ENCODE measurements around the gene TM4SF18.

TM4SF18 gene

GRCh38 chr3:149296972-149297371 is 36.5 kb downstream of the TM4SF18 start:
- no peak for DNase-seq
- H3K4me3 Mint-ChIP-seq = no peak overlapping the region
- no peak for ATAC-seq
- no peaks in the 10 kb centered on the region for H3K9me3 Mint-ChIP-seq
- H3K4me1 Mint-ChIP-seq = peaks cover 7% of the 10 kb centered on the region
- H3K27me3 Mint-ChIP-seq = peaks cover 14% of the 10 kb centered on the region
- no peaks in the 10 kb centered on the region for H3K36me3 Mint-ChIP-seq (ENCODE audit: low read depth)
- no peak overlapping the region for H3K27ac Mint-ChIP-seq

- H3K4me1 Mint-ChIP-seq = no peaks in the 10 kb centered on the region
- peaks cover 5% of the 10 kb centered on the region for H3K27me3 Mint-ChIP-seq
- ATAC-seq = no peak
- no peak for DNase-seq
- no peaks in the 10 kb centered on the region for H3K36me3 Mint-ChIP-seq (ENCODE audit: low read depth)
- no peak overlapping the region for H3K27ac Mint-ChIP-seq
- no peak overlapping the region for H3K4me3 Mint-ChIP-seq
- H3K9me3 Mint-ChIP-seq = no peaks in the 10 kb centered on the region
Observed at GRCh38 chr3:149292666-149293065, 40.8 kb downstream of the TM4SF18 start.

- Mint-ChIP-seq H3K9me3 (no peaks in the 10 kb centered on the region), H3K4me1 (no peaks in the 10 kb centered on the region), H3K36me3 (ENCODE audit: low read depth) (no peaks in the 10 kb centered on the region), H3K4me3 (no peak overlapping the region), H3K27ac (no peak overlapping the region), H3K27me3 (peaks cover 5% of the 10 kb centered on the region)
- ATAC-seq (no peak), DNase-seq (no peak)
Observed at GRCh38 chr3:149291178-149291577, 42.3 kb downstream of the TM4SF18 start.

- Mint-ChIP-seq H3K27me3 (no peaks in the 10 kb centered on the region), H3K4me1 (no peaks in the 10 kb centered on the region), H3K36me3 (ENCODE audit: low read depth) (no peaks in the 10 kb centered on the region), H3K4me3 (no peak overlapping the region), H3K9me3 (no peaks in the 10 kb centered on the region), H3K27ac (no peak overlapping the region)
- DNase-seq (no peak), ATAC-seq (no peak)
Observed at GRCh38 chr3:149288655-149289054, 44.8 kb downstream of the TM4SF18 start.

GRCh38 chr3:149284034-149284433 is 49.4 kb downstream of the TM4SF18 start:
- DNase-seq = no peak
- Mint-ChIP-seq H3K36me3 (ENCODE audit: low read depth) (no peaks in the 10 kb centered on the region), H3K9me3 (no peaks in the 10 kb centered on the region), H3K4me1 (no peaks in the 10 kb centered on the region), H3K4me3 (no peak overlapping the region), H3K27me3 (no peaks in the 10 kb centered on the region), H3K27ac (no peak overlapping the region)
- no peak for ATAC-seq

- H3K27ac Mint-ChIP-seq = no peak overlapping the region
- DNase-seq (no peak), ATAC-seq (no peak)
- no peak overlapping the region for H3K4me3 Mint-ChIP-seq
- H3K27me3 Mint-ChIP-seq = no peaks in the 10 kb centered on the region
- no peaks in the 10 kb centered on the region for H3K9me3 Mint-ChIP-seq
- no peaks in the 10 kb centered on the region for H3K36me3 Mint-ChIP-seq (ENCODE audit: low read depth)
- no peaks in the 10 kb centered on the region for H3K4me1 Mint-ChIP-seq
Observed at GRCh38 chr3:149283401-149283800, 50.0 kb downstream of the TM4SF18 start.

GRCh38 chr3:149282836-149283235 is 50.6 kb downstream of the TM4SF18 start:
- H3K36me3 Mint-ChIP-seq (ENCODE audit: low read depth) = no peaks in the 10 kb centered on the region

GRCh38 chr3:149282322-149282721 is 51.1 kb downstream of the TM4SF18 start:
- ATAC-seq (no peak), DNase-seq (no peak)
- Mint-ChIP-seq H3K4me3 (no peak overlapping the region), H3K27me3 (no peaks in the 10 kb centered on the region), H3K27ac (no peak overlapping the region), H3K4me1 (peaks cover 5% of the 10 kb centered on the region), H3K9me3 (no peaks in the 10 kb centered on the region), H3K36me3 (ENCODE audit: low read depth) (no peaks in the 10 kb centered on the region)

More at GRCh38 chr3:149282836-149283235, 50.6 kb downstream of the TM4SF18 start:
- H3K9me3 Mint-ChIP-seq = no peaks in the 10 kb centered on the region
- DNase-seq = no peak
- ATAC-seq = no peak
- H3K4me3 Mint-ChIP-seq = no peak overlapping the region
- no peak overlapping the region for H3K27ac Mint-ChIP-seq
- peaks cover under 1% of the 10 kb centered on the region for H3K4me1 Mint-ChIP-seq
- H3K27me3 Mint-ChIP-seq = no peaks in the 10 kb centered on the region

GRCh38 chr3:149280671-149281349 is 52.6 kb downstream of the TM4SF18 start:
- Mint-ChIP-seq H3K4me3 (no peak overlapping the region), H3K36me3 (ENCODE audit: low read depth) (no peaks in the 10 kb centered on the region), H3K4me1 (peaks cover 14% of the 10 kb centered on the region), H3K27me3 (no peaks in the 10 kb centered on the region), H3K9me3 (no peaks in the 10 kb centered on the region), H3K27ac (no peak overlapping the region)
- ATAC-seq = no peak
- DNase-seq = no peak

- ATAC-seq = no peak
- Mint-ChIP-seq H3K9me3 (no peaks in the 10 kb centered on the region), H3K27me3 (no peaks in the 10 kb centered on the region), H3K4me3 (no peak overlapping the region), H3K36me3 (ENCODE audit: low read depth) (no peaks in the 10 kb centered on the region), H3K27ac (no peak overlapping the region), H3K4me1 (peaks cover 14% of the 10 kb centered on the region)
- DNase-seq = no peak
Observed at GRCh38 chr3:149278911-149279310, 54.5 kb downstream of the TM4SF18 start.

- DNase-seq (no peak), ATAC-seq (peak; percentile 79)
- peak overlapping the region; percentile 83 for H3K27ac Mint-ChIP-seq
- no peaks in the 10 kb centered on the region for H3K9me3 Mint-ChIP-seq
- peak overlapping the region; percentile 61 for H3K4me3 Mint-ChIP-seq
- H3K36me3 Mint-ChIP-seq (ENCODE audit: low read depth) = no peaks in the 10 kb centered on the region
- peaks cover 14% of the 10 kb centered on the region for H3K4me1 Mint-ChIP-seq
- H3K27me3 Mint-ChIP-seq = no peaks in the 10 kb centered on the region
Observed at GRCh38 chr3:149277331-149277813, 56.1 kb downstream of the TM4SF18 start.

- Mint-ChIP-seq H3K4me1 (peaks cover 14% of the 10 kb centered on the region), H3K9me3 (no peaks in the 10 kb centered on the region), H3K4me3 (no peak overlapping the region), H3K27me3 (no peaks in the 10 kb centered on the region), H3K27ac (no peak overlapping the region), H3K36me3 (ENCODE audit: low read depth) (no peaks in the 10 kb centered on the region)
- DNase-seq (no peak), ATAC-seq (no peak)
Observed at GRCh38 chr3:149276619-149277018, 56.8 kb downstream of the TM4SF18 start.

- H3K27ac Mint-ChIP-seq = no peak overlapping the region
- no peak for ATAC-seq
Observed at GRCh38 chr3:149274220-149274619, 59.2 kb downstream of the TM4SF18 start.

GRCh38 chr3:149273096-149273751 is 60.2 kb downstream of the TM4SF18 start:
- H3K4me1 Mint-ChIP-seq = peaks cover 14% of the 10 kb centered on the region
- DNase-seq (peak; percentile 14), ATAC-seq (peak; percentile 49)
- H3K27ac Mint-ChIP-seq = no peak overlapping the region
- H3K27me3 Mint-ChIP-seq = no peaks in the 10 kb centered on the region
- H3K36me3 Mint-ChIP-seq (ENCODE audit: low read depth) = no peaks in the 10 kb centered on the region
- no peak overlapping the region for H3K4me3 Mint-ChIP-seq
- H3K9me3 Mint-ChIP-seq = no peaks in the 10 kb centered on the region

More at GRCh38 chr3:149274220-149274619, 59.2 kb downstream of the TM4SF18 start:
- Mint-ChIP-seq H3K4me3 (no peak overlapping the region), H3K27me3 (no peaks in the 10 kb centered on the region), H3K36me3 (ENCODE audit: low read depth) (no peaks in the 10 kb centered on the region), H3K4me1 (peaks cover 14% of the 10 kb centered on the region), H3K9me3 (no peaks in the 10 kb centered on the region)
- no peak for DNase-seq

GRCh38 chr3:149271669-149272068 is 61.8 kb downstream of the TM4SF18 start:
- Mint-ChIP-seq H3K9me3 (no peaks in the 10 kb centered on the region), H3K27ac (no peak overlapping the region), H3K4me3 (no peak overlapping the region), H3K4me1 (peaks cover 2% of the 10 kb centered on the region), H3K27me3 (no peaks in the 10 kb centered on the region), H3K36me3 (ENCODE audit: low read depth) (no peaks in the 10 kb centered on the region)
- DNase-seq = no peak
- no peak for ATAC-seq

All from activated naive CD8-positive, alpha-beta T cell treated with anti-CD3 and anti-CD28 coated beads, Interleukin-2, amount 50 U/mL, for 24 hours (primary cell).